Measurements from ENCODE around the gene ZBBX. TPM values are rescaled to one million over a fixed set of nuclear protein-coding genes. Genes with fewer than 3 reads are reported as not detected.
"Not testable (repeated sequence)": the region's sequence is repeated elsewhere in the genome, so short reads cannot be mapped to it uniquely, and the experiment has no call there.

The ZBBX gene
- total RNA-seq: 1 to 10 TPM in 1 of 2 donors, not detected in 1; 3.0 TPM

GRCh38 chr3:167380004-167380689 lies at the start of gene ZBBX:
TSS of gene ZBBX (minus strand) at chr3:167380297. CDS start at chr3:167372901, 7,396 bp downstream.
- H3K27me3 ChIP-seq (replicated peaks; ENCODE audit: insufficient read depth): no peaks in the 10 kb centered on the region
- no peaks in the 10 kb centered on the region for H3K4me1 ChIP-seq (replicated peaks)
- no peaks in the 10 kb centered on the region for H3K36me3 ChIP-seq
- 2% methylated on average over 24 of the region's 28 CpGs for WGBS
- no peaks in the 10 kb centered on the region for H3K9me3 ChIP-seq
- DNase-seq (ENCODE audit: low spot score): peak; percentile 78
- intact Hi-C loops (cut with DNase I): loop anchor here (10.0 kb wide), 2 partner anchors 305 to 505 kb away; no protein-coding TSS in a partner anchor
- H3K27ac ChIP-seq: no peak within 1 kb of the TSS
- TF ChIP-seq CTCF (IDR thresholded peaks at IDR 0.05) (peak; percentile 67 to 90 (median 80)), POLR2A (IDR thresholded peaks at IDR 0.05) (no peak), POLR2AphosphoS5 (IDR thresholded peaks at IDR 0.05) (peak; percentile 35)
- H3K4me3 ChIP-seq: peak within 1 kb of the TSS in 1 of 2 donors; percentile 28

GRCh38 chr3:167426962-167427361 lies 46.9 kb upstream of the ZBBX start:
- 97% methylated on average over 3 of the region's 3 CpGs for WGBS
- DNase-seq (ENCODE audit: low spot score); H3K9me3 ChIP-seq; H3K27ac ChIP-seq; H3K36me3 ChIP-seq; H3K4me3 ChIP-seq; H3K4me1 ChIP-seq (replicated peaks); H3K27me3 ChIP-seq (replicated peaks; ENCODE audit: insufficient read depth); intact Hi-C loops (cut with DNase I): not testable (repeated sequence)

DNA sequence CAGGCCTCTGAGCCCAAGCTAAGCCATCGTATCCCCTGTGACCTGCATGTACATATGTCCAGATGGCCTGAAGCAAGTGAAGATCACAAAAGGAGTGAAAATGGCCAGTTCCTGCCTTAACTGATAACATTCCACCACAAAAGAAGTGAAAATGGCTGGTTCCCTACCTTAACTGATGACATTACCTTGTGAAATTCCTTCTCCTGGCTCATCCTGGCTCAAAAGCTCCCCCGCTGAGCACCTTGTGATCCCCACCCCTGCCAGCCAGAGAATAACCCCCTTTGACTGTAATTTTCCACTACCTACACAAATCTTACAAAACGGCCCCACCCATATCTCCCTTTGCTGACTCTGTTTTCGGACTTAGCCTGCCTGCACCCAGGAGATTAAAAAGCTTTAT lies 42.3 kb upstream of the ZBBX start:
- H3K36me3 ChIP-seq; DNase-seq (ENCODE audit: low spot score); H3K27ac ChIP-seq; H3K9me3 ChIP-seq; H3K27me3 ChIP-seq (replicated peaks; ENCODE audit: insufficient read depth); intact Hi-C loops (cut with DNase I); H3K4me3 ChIP-seq; H3K4me1 ChIP-seq (replicated peaks): not testable (repeated sequence)
- WGBS: 90% methylated on average over 4 of the region's 4 CpGs

DNA sequence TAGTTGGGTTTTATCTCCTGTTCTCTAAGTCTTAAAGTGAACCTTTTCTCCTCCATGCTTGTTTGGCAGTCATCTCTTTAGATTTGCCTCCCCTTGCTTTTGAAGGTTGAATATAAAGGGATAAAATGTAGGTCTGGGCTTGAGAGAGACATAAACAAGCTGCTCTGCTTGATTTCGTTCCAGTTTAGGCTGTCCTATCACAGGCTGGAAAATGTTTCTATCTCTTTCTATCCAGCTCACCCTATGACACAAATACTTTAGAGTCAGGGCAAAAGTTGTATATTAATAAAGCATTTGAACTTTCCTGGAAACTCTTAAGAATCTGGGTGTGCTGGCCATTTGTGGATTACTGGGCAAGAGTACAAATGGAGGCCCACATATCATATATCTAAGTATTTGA lies 29.5 kb upstream of the ZBBX start:
- Histone ChIP-seq H3K27ac (no peak overlapping the region), H3K4me1 (replicated peaks) (no peaks in the 10 kb centered on the region), H3K9me3 (no peaks in the 10 kb centered on the region), H3K36me3 (no peaks in the 10 kb centered on the region), H3K27me3 (replicated peaks; ENCODE audit: insufficient read depth) (no peaks in the 10 kb centered on the region), H3K4me3 (no peak overlapping the region)
- TF ChIP-seq POLR2A (IDR thresholded peaks at IDR 0.05) (no peak), CTCF (IDR thresholded peaks at IDR 0.05) (no peak), POLR2AphosphoS5 (IDR thresholded peaks at IDR 0.05) (no peak)
- intact Hi-C loops (cut with DNase I): no loop called here
- WGBS: 71% methylated on average over 1 of the region's 1 CpG
- DNase-seq (ENCODE audit: low spot score): no peak

DNA sequence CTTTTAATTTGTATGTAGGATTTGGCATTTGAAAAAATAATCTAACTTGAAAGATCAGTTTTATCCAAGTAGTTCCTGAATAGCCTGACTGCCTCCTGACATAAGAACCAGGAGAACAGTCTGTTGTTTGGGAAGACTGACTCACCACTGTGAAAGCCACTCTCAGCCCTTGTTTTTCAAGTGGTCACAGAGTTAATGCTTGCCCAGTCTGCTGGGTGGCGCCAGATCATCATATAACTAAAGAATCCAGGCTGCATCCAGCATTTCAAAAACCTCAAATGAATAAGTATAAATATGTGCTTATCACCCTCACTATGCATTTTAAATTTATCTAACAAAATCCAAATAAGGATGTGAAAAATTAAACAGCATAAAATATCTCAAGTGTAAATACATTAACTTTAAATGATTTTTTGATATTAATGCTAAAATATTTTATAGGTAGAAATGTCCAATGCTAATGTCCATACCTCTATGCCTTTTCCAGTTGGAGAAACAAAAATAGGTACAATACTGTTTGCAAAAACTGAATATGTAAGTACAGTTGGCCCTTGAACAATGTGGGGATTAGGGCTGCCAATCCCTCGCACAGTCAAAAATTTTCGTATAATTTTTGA lies 26.9 kb upstream of the ZBBX start:
- intact Hi-C loops (cut with DNase I): no loop called here
- Histone ChIP-seq H3K27me3 (replicated peaks; ENCODE audit: insufficient read depth) (no peaks in the 10 kb centered on the region), H3K4me3 (no peak overlapping the region), H3K4me1 (replicated peaks) (no peaks in the 10 kb centered on the region), H3K36me3 (no peaks in the 10 kb centered on the region), H3K27ac (no peak overlapping the region), H3K9me3 (no peaks in the 10 kb centered on the region)
- TF ChIP-seq POLR2AphosphoS5 (IDR thresholded peaks at IDR 0.05) (no peak), CTCF (IDR thresholded peaks at IDR 0.05) (peak in 2 of 4 experiments; percentile 20 to 47), POLR2A (IDR thresholded peaks at IDR 0.05) (no peak)
- DNase-seq (ENCODE audit: low spot score): peak; percentile 24
- WGBS: 66% methylated on average over 3 of the region's 3 CpGs

GRCh38 chr3:167397826-167398225 lies 17.7 kb upstream of the ZBBX start:
- Histone ChIP-seq H3K9me3 (no peaks in the 10 kb centered on the region), H3K4me3 (no peak overlapping the region), H3K27me3 (replicated peaks; ENCODE audit: insufficient read depth) (no peaks in the 10 kb centered on the region), H3K27ac (no peak overlapping the region), H3K4me1 (replicated peaks) (no peaks in the 10 kb centered on the region), H3K36me3 (no peaks in the 10 kb centered on the region)
- intact Hi-C loops (cut with DNase I): no loop called here
- peak; percentile 40 for DNase-seq (ENCODE audit: low spot score)
- TF ChIP-seq POLR2AphosphoS5 (IDR thresholded peaks at IDR 0.05) (no peak), CTCF (IDR thresholded peaks at IDR 0.05) (no peak), POLR2A (IDR thresholded peaks at IDR 0.05) (no peak)
- WGBS: 17% methylated on average over 1 of the region's 1 CpG
